ENCODE results near the gene BMP7. TPM values are rescaled to one million over a fixed set of nuclear protein-coding genes. Genes with fewer than 3 reads are reported as not detected.

The BMP7 gene
- total and polyA plus RNA-seq, 7 donors: 0.03 TPM; not detected in 5

GRCh38 chr20:57225197-57225733 lies 41.2 kb downstream of the BMP7 start:
- H3K4me1 ChIP-seq: no peaks in the 10 kb centered on the region
- no peak for DNase-seq
- ATAC-seq: no peak
- no peak overlapping the region for H3K4me3 ChIP-seq
- no peaks in the 10 kb centered on the region for H3K36me3 ChIP-seq (ENCODE audit: insufficient read depth in 1 of 2, low read depth in 1 of 2)
- intact Hi-C loops (cut with DNase I): no loop called here
- H3K27me3 ChIP-seq (ENCODE audit: insufficient read depth in 3 of 3, low read length in 2 of 3): peaks cover 0 to 9% (median 3%) of the 10 kb centered on the region in 3 donors
- 41 to 48% (median 45%) methylated on average over 4 of the region's 4 CpGs for WGBS, 3 donors
- TF ChIP-seq, protein P1, sequence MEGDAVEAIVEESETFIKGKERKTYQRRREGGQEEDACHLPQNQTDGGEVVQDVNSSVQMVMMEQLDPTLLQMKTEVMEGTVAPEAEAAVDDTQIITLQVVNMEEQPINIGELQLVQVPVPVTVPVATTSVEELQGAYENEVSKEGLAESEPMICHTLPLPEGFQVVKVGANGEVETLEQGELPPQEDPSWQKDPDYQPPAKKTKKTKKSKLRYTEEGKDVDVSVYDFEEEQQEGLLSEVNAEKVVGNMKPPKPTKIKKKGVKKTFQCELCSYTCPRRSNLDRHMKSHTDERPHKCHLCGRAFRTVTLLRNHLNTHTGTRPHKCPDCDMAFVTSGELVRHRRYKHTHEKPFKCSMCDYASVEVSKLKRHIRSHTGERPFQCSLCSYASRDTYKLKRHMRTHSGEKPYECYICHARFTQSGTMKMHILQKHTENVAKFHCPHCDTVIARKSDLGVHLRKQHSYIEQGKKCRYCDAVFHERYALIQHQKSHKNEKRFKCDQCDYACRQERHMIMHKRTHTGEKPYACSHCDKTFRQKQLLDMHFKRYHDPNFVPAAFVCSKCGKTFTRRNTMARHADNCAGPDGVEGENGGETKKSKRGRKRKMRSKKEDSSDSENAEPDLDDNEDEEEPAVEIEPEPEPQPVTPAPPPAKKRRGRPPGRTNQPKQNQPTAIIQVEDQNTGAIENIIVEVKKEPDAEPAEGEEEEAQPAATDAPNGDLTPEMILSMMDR (IDR thresholded peaks at IDR 0.05): no peak
- no peak overlapping the region for H3K27ac ChIP-seq
- H3K9me3 ChIP-seq: no peaks in the 10 kb centered on the region

GRCh38 chr20:57224641-57225138 lies 41.8 kb downstream of the BMP7 start:
- DNase-seq: peak in 1 of 2 donors; percentile 27
- ATAC-seq: peak in 1 of 4 donors; percentile 33
- Histone ChIP-seq H3K4me3 (no peak overlapping the region), H3K9me3 (no peaks in the 10 kb centered on the region), H3K27ac (no peak overlapping the region), H3K4me1 (no peaks in the 10 kb centered on the region), H3K36me3 (ENCODE audit: insufficient read depth in 1 of 2, low read depth in 1 of 2) (no peaks in the 10 kb centered on the region), H3K27me3 (ENCODE audit: insufficient read depth in 3 of 3, low read length in 2 of 3) (peaks cover 0 to 9% (median 3%) of the 10 kb centered on the region in 3 donors)
- intact Hi-C loops (cut with DNase I): no loop called here
- WGBS, 3 donors: 13 to 24% (median 15%) methylated on average over 19 of the region's 19 CpGs
- TF ChIP-seq, protein P1 (IDR thresholded peaks at IDR 0.05): no peak

DNA sequence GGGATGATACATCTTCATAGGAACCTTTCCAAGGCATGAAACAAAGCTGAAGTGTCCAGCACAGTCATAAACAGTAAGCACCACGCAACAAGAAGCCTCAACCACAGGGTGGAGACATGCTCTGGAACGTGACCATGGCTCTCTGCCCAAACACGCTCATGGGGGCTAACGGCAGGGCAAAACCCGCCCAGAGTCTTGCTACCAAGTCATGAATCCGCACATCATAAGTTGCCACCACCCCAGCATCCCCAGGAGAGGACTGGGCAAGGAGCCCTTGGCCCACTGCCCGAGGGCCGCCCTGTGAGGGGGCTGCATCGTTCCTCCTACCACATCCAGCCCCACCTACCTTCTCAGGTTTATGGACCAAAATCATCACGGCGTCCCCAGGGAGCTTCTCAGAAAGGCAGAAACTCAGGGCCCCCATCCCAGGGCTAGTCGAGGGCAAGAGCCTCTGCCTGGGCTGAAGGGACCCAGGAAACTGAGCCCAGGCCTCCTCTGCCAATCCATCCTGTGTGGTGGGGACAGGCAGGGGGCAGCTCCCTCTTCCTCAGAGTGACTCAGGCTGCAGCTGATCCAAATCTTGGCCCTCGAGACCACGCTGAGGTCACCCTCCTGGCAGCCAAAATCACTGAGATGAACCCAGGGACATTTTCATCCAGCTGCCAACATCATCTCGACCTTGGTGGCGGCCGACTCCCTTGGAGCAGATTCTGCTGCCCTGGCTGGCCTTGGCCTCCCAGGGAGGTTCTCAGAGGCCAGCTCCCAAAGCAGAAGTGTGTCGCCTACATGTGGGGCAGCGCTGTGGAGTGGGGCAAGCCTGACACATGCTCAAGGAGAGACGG lies 42.6 kb downstream of the BMP7 start:
- no peaks in the 10 kb centered on the region for H3K4me1 ChIP-seq
- no peak overlapping the region for H3K27ac ChIP-seq
- 23 to 26% (median 26%) methylated on average over 18 to 20 of the region's 20 CpGs for WGBS, 3 donors
- no peaks in the 10 kb centered on the region for H3K36me3 ChIP-seq (ENCODE audit: insufficient read depth in 1 of 2, low read depth in 1 of 2)
- peak; percentile 66 to 79 for DNase-seq
- no peak overlapping the region for H3K4me3 ChIP-seq
- TF ChIP-seq, protein P1 (IDR thresholded peaks at IDR 0.05): no peak
- no peaks in the 10 kb centered on the region for H3K9me3 ChIP-seq
- H3K27me3 ChIP-seq (ENCODE audit: insufficient read depth in 3 of 3, low read length in 2 of 3): peaks cover 0 to 9% (median 3%) of the 10 kb centered on the region in 3 donors
- peak in 3 of 4 donors; percentile 37 to 69 (median 59) for ATAC-seq
- intact Hi-C loops (cut with DNase I): no loop called here

DNA sequence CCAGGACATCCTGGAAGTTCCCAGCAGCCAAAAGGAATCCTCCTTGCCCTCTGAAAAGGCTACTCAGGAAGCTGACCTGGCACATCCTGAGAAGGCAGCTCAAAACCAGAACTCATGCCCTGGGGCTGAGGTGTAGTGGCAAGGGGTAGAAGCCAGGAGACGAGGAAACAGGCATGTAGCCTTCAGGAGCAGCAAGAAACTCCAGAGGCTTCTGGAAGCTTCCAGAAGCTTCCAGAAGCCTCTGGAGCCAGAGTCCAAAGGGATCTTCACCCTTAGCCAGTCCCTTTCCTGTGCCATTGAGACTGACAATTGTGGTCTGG lies 43.9 kb downstream of the BMP7 start:
- no peak overlapping the region for H3K4me3 ChIP-seq
- H3K4me1 ChIP-seq: no peaks in the 10 kb centered on the region
- DNase-seq (no peak), ATAC-seq (no peak)
- no peak overlapping the region for H3K27ac ChIP-seq
- WGBS, 3 donors: 75 to 88% (median 78%) methylated on average over 1 of the region's 1 CpG
- intact Hi-C loops (cut with DNase I): no loop called here
- H3K36me3 ChIP-seq (ENCODE audit: insufficient read depth in 1 of 2, low read depth in 1 of 2): no peaks in the 10 kb centered on the region
- TF ChIP-seq, protein P1 (IDR thresholded peaks at IDR 0.05): no peak
- peaks cover 0 to 9% (median 3%) of the 10 kb centered on the region in 3 donors for H3K27me3 ChIP-seq (ENCODE audit: insufficient read depth in 3 of 3, low read length in 2 of 3)
- no peaks in the 10 kb centered on the region for H3K9me3 ChIP-seq
